ENCODE measurements around the gene MAP1LC3B. TPM values are rescaled to one million over a fixed set of nuclear protein-coding genes. Genes with fewer than 3 reads are reported as not detected.

MAP1LC3B gene
- total and polyA plus RNA-seq, 2 of the 8 experiments (the other 6 are each of a cell fraction or from before 2014, with no cell fraction given) = 29.5 to 48.5 TPM

GRCh38 chr16:87426423-87427215, 34.5 kb downstream of the MAP1LC3B start:
- Histone ChIP-seq H3K4me2 (ENCODE audit: insufficient read depth in 1 of 2, low read depth in 2 of 2, low read length in 2 of 2) (peak overlapping the region; percentile 34 to 46), H3K27ac (ENCODE audit: low read depth, low read length) (0 out of 2 replicates have a peak overlapping the region, but pooled peaks have one; percentile 39), H3K56ac (replicated peaks; ENCODE audit: insufficient read length, low read depth, low read length) (no peak overlapping the region), H2BK120ac (replicated peaks; ENCODE audit: low read depth, low read length) (no peak overlapping the region), H3K4me1 (replicated peaks in 1 of 4; ENCODE audit: control insufficient read depth in 3 of 4, insufficient read depth in 4 of 4, low read length in 3 of 4) (peaks cover 5 to 17% (median 11%) of the 10 kb centered on the region in 4 experiments), H3K18ac (ENCODE audit: extremely low read depth, low read length) (peak overlapping the region; percentile 81), H3K79me2 (ENCODE audit: control insufficient read depth in 1 of 2, insufficient read depth in 2 of 2, low read length in 2 of 2) (no peaks in the 10 kb centered on the region), H2BK12ac (ENCODE audit: low read depth, low read length) (no peak overlapping the region), H3K4ac (replicated peaks; ENCODE audit: insufficient read length, low read depth, low read length) (no peak overlapping the region), H2BK15ac (ENCODE audit: low read length) (no peak overlapping the region), H3K9me3 (ENCODE audit: insufficient read depth in 2 of 2, low read depth in 1 of 2, low read length in 1 of 2) (no peaks in the 10 kb centered on the region), H2BK5ac (ENCODE audit: low read depth, low read length) (peak overlapping the region; percentile 37; the same call in 1 of the 2 replicates), H3K23me2 (ENCODE audit: low read depth, low read length) (no peaks in the 10 kb centered on the region), H3K4me3 (ENCODE audit: extremely low read depth in 1 of 4, insufficient read depth in 2 of 4, low read depth in 3 of 4, low read length in 4 of 4) (peak overlapping the region in 1 of 4 experiments; percentile 3; a peak in 1 of 8 replicates), H3K23ac (ENCODE audit: insufficient read length) (no peak overlapping the region), H2AFZ (ENCODE audit: low read length) (no peak overlapping the region), H4K8ac (ENCODE audit: extremely low read depth, insufficient read depth, low read length) (no peak overlapping the region), H4K20me1 (replicated peaks in 1 of 2; ENCODE audit: control insufficient read depth in 1 of 2, insufficient read depth in 2 of 2, low read length in 2 of 2) (peaks cover 3 to 10% of the 10 kb centered on the region in 2 experiments), H3K27me3 (replicated peaks in 1 of 4; ENCODE audit: control insufficient read depth in 3 of 4, extremely low read depth in 1 of 4, insufficient read depth in 3 of 4, low read length in 3 of 4) (no peaks in the 10 kb centered on the region), H3K9ac (replicated peaks in 1 of 4; ENCODE audit: extremely low read depth in 1 of 4, low read depth in 3 of 4, low read length in 3 of 4) (no peak overlapping the region), H4K91ac (replicated peaks; ENCODE audit: insufficient read length, low read length) (peak overlapping the region; percentile 5), H3K36me3 (ENCODE audit: control insufficient read depth in 2 of 4, insufficient read depth in 4 of 4, low read length in 3 of 4) (peaks cover 0 to 3% (median under 1%) of the 10 kb centered on the region in 4 experiments; a peak in 3 of 8 replicates), H2BK20ac (ENCODE audit: low read length) (no peak overlapping the region), H2AK5ac (ENCODE audit: low read depth, low read length) (no peak overlapping the region), H3K14ac (ENCODE audit: insufficient read length) (no peak overlapping the region), H4K5ac (ENCODE audit: insufficient read length, low read depth, low read length) (no peak overlapping the region), H3K79me1 (ENCODE audit: low read depth, low read length) (no peaks in the 10 kb centered on the region; the same call in 1 of the 2 replicates)
- 84% methylated on average over 18 of the region's 18 CpGs; no CpG with 5 or more reads in 1 of the 2 experiments for WGBS, 2 experiments (ENCODE audit: extremely low coverage in 1 of 2, insufficient coverage in 1 of 2, insufficient read length in 1 of 2, insufficient replicate concordance in 2 of 2, low coverage in 1 of 2, low lambda C conversion rate in 2 of 2, missing lambda C conversion rate in 1 of 2)
- 0 out of 2 replicates have a peak, but pooled peaks have one; percentile 15 for TF ChIP-seq MAX (IDR thresholded peaks at IDR 0.05)
- no peak for TF ChIP-seq ATF2 (IDR thresholded peaks at IDR 0.05; ENCODE audit: low read length)
- FAIRE-seq (no peak), DNase-seq (ENCODE audit: low read depth in 1 of 2, low spot score in 2 of 2) (no peak)
- CTCF ChIA-PET (ENCODE audit: partially characterized antibody) = interaction anchor here (0.8 to 4.6 kb wide), 9 partner anchors 10 to 210 kb away, joined by 3 to 22 read pairs (median 6); no protein-coding TSS in a partner anchor
- POLR2A ChIA-PET (ENCODE audit: partially characterized antibody) = interaction anchor here (1.2 to 1.3 kb wide), 2 partner anchors 10 to 13 kb away, joined by 4 read pairs; no protein-coding TSS in a partner anchor
